ENCODE data around the gene IRAG1.

Gene IRAG1, protein sequence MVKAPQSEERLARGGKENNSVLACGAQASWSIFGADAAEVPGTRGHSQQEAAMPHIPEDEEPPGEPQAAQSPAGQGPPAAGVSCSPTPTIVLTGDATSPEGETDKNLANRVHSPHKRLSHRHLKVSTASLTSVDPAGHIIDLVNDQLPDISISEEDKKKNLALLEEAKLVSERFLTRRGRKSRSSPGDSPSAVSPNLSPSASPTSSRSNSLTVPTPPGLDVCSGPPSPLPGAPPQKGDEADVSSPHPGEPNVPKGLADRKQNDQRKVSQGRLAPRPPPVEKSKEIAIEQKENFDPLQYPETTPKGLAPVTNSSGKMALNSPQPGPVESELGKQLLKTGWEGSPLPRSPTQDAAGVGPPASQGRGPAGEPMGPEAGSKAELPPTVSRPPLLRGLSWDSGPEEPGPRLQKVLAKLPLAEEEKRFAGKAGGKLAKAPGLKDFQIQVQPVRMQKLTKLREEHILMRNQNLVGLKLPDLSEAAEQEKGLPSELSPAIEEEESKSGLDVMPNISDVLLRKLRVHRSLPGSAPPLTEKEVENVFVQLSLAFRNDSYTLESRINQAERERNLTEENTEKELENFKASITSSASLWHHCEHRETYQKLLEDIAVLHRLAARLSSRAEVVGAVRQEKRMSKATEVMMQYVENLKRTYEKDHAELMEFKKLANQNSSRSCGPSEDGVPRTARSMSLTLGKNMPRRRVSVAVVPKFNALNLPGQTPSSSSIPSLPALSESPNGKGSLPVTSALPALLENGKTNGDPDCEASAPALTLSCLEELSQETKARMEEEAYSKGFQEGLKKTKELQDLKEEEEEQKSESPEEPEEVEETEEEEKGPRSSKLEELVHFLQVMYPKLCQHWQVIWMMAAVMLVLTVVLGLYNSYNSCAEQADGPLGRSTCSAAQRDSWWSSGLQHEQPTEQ

DNA sequence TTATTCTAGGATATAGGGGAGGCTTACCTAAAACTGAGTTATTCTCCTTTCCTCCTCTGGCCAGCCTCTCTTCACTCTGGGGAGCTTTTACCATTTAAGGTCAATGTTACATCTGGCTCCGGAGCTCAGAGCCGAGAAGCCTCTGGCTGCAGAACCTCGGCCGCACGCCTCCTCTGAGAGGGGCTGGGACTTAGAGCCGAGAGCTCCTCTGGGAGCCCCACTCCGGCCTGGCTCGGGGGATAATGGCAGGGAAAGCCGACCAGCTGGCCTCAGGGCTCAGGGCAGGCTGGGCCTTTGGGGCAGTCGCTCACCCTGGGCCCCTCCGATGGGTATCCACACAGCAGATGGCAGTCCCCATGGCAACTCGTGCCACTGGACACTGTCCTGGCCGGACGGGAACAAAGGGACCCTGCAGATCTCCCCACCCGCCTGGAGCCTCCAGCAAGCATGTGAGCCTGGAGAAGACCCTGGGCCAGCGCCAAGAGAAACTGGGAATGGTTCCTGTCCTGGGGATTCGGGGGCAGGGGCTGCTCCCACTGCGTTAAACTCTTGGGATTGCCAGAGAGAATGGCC, at the start of gene IRAG1:
TSS of gene IRAG1 (minus strand) at position 247 of the 573 bp plus-strand sequence. CDS start at position 94, 153 bp downstream.
- no peak for DNase-seq

DNA sequence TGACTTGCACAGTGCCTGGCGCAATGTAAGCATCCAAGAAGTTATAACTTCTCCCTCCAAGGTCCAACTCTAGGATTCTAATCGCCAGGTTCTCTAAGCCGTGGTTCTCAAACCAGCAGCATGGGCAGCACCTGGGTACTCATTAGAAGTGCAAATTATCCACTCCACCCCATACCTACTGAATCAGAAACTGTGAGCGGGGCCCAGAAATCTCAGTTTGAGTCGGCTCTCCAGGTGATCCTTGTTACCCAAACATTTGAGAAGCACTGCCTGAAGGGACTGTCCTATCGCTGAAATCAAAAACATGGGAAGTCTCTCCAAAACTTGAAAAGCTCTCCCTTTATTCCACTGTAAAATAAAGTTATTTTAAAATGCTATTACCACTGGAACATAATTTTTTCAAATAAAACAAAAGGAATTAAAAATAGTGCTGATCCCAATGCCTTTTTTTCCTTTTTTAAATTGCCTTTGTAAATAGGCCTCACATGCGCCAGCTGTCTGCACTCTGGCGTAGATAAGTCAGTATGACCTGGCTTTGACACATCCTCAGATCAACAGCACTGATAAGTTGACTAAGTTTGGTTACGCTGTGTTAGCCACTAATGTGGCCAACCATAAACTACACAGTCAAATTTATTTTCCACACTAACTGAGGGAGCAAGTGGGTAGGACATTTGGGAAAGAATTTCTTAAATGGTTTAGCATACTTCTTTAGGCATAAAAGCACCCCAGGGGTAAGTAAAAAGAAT, 49.1 kb upstream of the IRAG1 start:
- peak; percentile 46 for DNase-seq

DNA sequence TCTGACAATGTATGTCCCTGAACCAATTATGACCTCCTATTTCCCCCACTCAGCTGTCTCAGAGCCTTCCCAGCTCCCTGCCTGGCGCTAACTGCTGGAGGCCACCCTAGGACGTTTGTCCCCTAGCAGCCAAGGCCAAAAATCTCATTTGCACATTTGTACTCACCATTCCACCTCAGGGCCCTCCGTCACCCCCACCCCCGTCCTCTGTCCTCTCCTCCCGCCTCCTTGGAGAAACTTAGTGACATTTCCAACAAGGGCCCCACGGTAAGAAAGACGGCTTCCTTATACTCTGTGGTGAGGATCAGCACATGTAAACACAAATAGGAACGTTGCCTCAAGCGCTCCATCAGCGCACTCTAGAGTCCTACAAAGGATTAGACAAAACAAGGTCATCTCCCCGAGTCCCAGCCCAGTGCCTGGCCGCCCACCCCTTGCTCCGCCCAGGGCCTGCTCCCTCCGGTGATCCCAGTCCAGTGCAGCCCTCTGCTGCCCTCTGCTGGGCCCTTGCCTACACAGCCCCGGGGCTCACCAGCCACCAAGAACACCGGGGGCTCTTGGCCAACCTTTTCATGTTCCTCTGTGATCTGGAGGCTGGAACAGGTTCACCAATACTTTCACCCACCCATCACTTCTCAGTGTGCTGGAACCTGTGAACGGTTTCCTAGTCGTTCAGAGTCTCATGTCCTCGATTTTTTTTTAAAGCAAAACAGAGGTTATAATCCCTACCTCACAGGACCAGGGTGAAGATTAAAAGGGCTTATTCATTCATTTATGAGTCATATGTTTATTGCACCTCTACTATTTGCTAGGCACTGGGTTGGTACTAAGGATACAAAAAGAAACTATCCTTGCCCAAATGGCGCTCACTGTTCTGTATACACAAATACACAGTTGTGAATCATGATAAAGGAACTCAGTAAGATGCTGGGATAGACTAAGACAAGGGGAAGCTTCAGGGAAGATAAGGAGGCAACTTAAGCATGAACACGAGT, 42.2 kb upstream of the IRAG1 start:
- peak; percentile 86 for DNase-seq

DNA sequence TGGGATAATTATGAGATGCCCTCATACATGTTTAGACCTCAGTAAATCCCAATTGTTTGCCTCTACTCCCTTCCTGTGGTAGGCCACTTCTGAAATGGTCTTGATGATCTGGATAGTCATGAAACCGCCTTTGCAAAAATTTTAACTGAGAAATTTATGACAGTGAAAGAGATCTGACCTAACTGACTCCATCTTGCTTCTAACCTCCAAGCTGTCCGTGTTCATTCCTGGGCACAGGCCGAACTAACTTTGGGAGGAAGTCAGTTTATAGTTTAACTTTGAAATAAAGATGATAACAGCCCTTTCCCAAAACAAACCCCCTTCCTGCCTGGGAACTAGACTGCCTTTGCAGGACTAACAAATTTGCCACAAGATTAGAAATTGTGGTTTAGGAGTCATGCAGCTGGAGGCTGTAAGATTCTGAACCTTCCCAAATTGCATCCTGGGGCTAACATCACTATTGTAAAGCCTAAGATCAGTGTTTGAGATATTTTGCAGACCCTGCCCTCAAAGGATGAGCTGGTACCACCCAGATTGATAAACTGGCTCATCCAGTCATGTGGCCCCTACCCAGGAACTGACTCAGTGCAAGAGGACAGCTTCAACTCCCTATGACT, 37.6 kb upstream of the IRAG1 start:
- DNase-seq: no peak

DNA sequence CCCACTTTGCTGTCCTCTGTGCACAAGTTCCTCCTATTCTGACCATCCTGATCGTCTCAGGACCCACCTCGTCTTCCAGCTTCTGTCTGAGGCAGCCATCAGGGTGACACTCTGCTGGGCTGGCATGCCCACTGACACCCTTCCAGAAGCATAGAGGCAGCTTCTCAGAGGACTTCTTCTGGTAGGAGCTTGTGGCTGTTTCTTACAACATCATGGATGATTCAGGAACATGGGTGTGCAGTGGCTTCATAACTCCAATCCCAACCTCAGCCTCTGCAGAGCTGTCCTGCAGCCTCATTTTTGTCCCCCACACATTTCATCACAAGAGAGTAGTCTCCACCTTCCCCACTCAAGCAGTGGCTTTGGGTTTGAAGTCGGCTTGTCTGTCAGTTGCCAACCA, 36.6 kb upstream of the IRAG1 start:
- no peak for DNase-seq

DNA sequence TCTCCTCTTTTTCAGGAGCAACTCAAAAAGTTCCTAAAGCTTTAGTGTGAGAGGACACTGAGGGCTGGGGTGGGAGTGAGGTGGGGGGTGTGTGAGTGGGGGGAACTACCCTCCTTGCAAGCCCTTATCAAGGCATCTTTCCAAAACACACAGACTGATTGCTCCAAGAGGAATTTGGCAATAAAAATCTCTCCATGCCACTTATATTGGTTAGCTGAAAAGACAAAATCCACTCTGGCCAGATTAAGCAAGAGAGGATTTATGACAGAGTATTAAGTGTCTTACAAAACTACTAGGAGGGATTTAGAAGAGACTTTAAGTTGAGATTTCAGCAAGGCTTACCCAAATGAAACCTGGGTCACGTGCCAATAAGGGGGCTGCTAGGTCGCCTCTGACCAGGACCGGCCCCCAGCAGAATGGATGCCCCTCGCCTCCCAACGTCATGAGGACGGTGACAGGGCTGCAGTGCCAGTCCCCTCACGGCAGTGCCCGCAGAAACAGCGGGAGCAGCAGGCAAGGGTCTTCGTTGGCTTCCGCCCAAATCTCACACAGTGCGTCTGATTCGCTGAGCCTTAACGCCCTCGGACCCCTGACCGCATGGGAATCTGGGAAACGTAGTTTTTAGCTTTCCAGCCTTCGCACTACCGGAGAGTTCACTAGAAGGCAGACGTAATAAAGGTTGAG, 35.4 kb upstream of the IRAG1 start:
- DNase-seq: no peak

DNA sequence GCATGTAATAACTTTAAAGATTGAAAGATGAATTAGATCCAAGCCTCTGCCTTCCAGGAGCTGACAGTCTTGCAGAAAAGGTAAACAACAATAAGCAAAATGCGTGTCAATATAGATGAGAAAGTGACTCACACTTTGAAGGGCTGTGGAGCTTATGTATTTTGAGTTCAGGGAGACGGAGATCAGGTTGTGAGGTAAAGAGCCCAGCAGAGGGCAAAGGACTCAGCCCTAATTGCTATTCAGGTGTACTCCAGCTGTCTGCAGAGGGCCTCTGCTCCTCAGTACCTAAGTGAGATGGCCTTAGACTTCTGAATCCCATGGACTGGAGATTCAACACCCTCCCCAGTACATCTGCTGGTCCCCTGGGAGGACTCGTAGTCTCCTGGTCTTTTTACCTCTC, 34.6 kb upstream of the IRAG1 start:
- no peak for DNase-seq

DNA sequence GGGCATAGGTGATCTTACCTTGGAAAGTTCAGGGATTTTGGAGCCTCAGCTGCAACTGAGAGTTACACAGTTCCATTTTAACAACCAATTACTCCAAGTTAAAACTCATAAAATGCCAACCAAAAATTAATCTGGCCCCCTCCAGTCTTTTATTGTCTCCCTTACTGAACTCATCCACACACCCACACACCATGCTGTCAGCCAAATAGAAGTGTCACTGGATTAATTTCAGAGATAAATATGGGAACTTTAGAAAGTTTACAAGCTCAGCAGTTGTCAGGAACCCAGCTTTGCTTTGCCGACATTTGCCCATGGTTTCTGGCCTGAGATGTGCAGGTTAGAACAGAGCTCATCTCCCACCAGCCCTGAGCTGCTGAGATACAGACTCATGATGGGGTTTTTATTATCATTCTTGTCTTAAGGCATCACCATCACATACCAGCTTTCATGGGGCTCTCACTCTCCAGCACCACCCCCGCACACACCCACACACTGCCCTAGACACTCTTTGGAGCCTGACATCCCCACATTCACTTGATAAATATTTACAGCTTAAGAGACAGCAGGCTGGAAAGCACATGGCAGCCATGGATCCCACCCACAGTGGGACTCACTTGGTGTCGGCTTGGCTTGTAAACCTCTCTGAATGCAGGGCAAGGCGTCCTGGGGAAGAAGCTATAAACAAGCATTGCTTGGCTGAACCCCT, 33.7 kb upstream of the IRAG1 start:
- DNase-seq: no peak

DNA sequence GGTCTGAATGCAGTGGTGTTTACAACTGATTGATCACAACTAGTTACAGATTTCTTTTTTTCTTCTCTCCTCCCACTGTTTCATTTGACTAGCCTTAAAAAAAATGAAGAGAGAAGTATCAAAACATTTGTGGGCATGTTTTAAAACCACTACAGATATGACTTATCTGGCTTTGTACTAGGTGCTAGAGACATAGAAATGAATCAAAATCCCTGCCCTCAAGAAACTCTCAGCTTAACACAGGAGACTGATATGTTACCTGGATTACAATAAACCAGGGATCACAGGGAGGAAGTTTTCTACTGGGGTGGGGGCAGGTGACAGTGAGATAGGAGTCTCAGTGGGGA, 32.3 kb upstream of the IRAG1 start:
- DNase-seq: no peak

DNA sequence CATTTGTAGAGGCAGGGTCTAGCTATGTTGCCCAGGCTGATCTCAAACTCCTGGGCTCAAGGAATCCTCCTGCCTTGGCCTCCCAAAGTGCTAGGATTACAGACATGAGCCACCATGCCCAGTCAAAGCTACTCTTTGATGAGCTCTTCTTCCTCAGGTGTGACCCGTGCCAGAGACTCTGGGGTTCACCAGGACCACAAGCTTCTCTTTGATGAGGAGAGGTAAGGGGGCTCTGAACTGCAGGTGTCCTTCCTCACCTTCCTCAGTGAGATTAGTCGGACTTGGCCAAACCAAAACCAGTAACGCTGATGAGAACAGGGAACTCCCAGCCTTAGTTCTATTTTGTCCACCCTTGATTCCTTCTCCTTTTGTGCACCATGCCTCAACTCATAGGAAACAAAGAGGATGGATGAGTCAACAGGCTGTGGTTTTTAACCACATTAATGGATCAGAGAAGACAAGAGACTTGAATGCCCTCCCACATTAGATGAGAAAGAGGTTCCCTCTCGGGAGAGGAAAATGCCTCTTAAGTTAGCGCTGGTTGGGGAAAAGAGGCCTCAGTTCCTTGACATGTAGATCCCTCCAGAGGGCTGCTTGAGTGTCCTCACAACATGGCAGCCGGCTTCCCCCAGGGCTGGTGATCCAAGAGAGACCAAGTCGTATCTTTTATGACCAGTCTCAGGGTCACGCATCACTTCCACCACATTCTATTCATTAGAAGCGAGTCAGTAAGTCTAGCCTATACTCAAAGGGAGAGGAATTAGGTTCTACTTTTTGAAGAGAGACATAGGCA, 31.8 kb upstream of the IRAG1 start:
- peak; percentile 24 for DNase-seq

DNA sequence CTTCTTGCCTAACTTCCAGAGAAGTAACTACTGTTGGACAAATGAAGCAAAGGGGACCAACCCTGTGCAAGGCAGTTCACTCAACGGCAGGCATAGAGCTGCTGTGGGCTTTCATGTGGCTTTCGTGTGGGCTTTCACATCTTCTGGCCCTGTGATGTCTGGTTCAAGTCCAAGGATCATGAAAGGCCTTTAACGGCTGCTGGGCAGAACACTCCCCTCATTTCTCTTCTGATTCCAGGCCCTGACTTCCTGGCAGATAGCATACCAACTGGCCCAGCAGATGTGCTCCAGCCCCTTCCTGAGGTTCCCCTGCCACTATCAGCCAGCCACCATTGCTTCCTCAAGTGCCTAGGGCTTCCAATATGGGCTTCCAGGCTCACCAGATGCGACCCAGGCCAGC, 28.8 kb upstream of the IRAG1 start:
- DNase-seq: no peak

DNA sequence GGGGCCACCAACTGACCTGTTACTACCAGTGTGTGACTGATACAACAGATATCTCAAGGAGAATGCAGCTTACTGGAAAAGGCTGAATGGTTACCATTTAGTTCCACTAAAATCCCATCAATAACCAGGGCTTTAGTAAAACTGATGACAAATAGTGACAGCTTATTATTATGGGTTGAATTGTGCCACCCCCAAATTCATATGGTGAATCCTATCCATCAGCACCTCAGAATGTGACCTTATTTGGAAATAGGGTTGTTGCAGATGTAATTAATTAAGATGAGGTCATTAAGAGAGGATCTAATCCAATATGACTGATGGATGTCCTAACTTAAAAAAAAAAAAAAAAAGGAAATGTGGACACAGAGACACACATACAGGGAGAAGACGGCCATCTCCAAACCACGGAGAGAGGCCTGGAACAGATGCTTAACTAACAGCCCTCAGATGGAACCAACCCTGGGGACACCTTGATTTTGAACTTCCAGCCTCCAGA, 27.4 kb upstream of the IRAG1 start:
- DNase-seq: no peak

DNA sequence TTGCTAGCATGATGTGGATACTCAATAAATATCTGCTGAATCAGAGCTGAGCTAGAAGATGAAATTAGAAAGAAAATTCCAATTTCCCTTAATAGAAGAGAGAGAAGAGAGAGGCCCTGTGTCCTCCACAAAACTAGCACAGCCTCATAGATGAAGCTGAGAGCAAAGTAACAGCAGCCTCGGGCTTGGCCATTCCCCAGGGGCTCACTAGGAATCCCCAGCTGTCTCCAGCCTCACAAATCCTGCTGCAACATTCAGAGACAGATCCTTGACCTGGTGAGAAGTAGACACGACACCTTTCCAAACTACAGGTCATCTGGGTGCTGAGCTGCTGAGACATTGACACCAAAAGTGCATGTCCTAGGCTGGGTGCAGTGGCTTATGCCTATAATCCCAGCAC, 26.1 kb upstream of the IRAG1 start:
- no peak for DNase-seq

DNA sequence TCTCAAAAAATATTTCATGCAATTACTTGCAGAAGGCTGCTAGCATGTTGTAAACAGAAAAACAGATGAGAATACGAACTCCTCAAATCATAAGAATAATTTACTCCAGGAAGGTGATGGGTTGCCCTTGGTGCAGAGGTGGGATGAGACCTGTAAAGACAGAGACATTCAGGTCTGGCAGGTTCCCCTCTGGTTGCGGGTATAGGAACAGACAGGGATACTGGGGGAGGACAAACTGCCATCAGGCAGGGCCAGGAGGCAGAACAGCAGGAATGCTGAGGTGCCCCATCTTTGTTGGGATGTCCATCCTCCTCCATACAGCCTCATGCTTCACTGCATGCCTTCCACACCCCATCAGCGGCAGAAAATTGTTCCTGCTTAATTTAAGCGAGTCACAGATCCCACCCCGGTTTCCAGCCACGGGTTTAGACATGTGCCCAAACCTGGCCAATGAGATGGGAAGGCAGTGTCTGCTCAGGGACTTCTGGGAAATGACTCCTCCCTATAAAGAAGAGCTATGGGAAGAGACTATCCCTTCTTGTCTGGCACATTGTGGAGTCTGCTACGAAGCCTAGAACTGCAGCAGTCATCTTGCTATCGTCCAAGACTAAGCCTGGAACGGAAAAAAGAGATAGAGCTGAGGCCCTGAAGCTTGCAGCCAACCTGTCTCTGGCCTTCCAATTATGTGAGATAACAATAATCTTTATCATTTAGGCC, 23.1 kb upstream of the IRAG1 start:
- DNase-seq: no peak

DNA sequence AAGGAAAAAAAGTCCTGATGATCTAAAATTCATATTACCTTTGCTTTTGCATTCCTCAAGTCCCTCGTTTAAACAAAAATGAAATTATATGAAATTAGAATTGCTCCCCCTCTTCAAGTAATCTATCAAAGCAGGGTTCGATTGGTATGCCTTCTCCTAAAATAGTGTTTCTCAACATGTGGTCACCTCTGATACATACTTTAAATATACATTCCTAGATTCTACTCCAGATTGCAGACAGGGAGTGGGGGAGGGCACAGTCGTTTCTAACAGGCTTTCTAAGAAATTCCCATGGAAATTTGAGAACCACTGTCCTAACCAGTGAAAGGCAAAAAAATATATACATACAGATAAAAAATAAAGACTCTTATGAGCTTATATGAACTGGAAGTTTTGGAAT, 22.6 kb upstream of the IRAG1 start:
- DNase-seq: no peak

DNA sequence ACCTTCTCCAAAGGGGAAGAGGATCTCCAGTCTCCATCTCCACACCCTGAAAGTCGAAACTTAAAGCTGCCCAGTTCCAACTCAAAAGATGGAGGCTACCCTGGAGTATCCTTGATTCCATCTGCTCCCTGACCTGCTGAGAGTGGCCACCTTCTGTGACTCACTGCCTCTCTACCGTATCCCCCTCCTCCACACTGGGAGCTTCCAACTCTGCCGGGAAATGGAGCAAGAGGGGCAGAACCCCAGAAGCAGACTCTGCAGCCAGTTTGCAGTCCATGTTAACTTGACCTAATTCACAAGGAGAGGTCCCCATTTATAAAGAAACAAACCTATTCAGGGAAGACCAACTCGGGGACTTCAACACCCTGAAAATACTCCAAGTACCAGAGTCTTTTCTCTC, 22.0 kb upstream of the IRAG1 start:
- DNase-seq: no peak

DNA sequence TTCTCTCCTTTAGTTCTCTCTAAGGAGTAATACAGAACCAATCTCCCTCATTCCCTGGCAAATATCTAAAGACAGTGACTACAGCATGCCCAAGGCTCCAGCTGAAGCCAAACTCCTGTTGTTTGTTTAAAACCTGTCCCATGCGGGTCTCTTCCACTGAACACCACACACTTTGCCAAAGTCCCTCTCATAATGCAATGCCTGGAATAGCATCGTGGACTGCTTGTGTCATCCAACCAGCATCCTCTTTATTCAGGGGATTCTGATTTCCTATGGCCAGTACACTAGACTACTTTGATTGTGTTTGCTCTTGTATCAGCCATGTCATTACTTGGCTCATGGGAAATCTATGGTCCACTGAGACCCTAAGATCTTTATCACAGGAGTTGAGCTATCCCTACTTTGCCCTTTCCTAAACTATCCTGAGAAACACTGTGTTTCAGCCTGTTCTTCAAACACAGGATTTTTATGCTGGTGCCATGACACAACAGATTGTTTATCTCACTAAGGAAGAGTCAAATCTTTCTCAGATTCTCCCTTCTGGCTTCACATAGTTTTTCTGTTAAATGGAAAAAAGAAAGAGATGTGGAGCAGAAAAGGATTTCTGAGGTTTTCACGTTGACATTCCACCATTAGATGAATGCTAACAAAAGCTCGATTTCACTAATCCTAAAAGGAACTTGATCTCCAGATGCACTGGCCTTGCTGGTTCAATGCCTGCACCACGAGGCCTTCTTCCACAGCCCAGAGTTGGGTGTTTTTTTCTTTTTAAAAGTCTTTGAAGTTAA, 15.9 kb upstream of the IRAG1 start:
- no peak for DNase-seq
